ENCODE results near the gene TREML1. TPM values are rescaled to one million over a fixed set of nuclear protein-coding genes. Genes with fewer than 3 reads are reported as not detected.

TREML1 gene
- total and polyA plus RNA-seq, 9 of the 15 experiments (the other 6 are each of a cell fraction or from before 2014, with no cell fraction given) = not detected

DNA sequence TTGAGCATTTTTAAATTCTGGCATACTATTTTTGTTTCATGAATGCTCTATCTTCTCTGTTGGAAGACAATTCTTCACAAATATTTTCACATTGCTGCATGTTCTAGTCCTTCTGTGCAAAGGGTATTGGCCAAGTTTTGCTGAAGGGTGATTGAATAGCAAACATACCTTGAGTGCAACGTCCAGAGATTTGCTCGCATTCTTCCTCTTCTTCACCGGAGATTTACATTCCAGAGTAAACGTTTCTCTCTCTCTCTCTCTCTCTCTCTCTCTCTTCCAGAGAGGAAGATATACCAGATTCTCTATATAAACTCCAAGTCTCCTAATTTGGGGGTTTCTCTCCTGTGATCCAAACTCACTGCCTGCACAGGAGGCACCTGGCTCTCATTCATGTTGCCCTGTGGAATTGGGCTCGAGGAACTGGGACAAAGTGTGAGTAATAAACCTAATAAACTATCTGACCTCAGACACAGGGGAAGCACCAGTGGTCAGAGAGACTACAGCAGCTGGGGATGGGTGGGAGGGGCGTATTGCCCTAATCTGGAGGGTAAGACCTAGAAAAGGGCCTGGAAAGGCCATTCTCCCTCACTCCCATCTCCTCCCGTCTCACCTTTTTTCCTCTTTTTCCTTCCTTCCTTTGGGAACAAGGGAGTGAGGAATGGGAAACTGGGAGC lies 1.1 kb upstream of the TREML1 start:
- CTCF ChIA-PET (ENCODE audit: low intra/inter-chr PET ratio) = no interaction called here
- H3K4me2 ChIP-seq (ENCODE audit: insufficient read depth, low read length) = no peak overlapping the region
- FAIRE-seq = no peak
- H3K9me3 ChIP-seq (replicated peaks; ENCODE audit: control insufficient read depth, insufficient read depth, low read depth, low read length) = no peaks in the 10 kb centered on the region
- no peaks in the 10 kb centered on the region for H3K4me1 ChIP-seq (replicated peaks in 1 of 2; ENCODE audit: control insufficient read depth in 2 of 2, insufficient read depth in 2 of 2, low read length in 2 of 2)
- in situ Hi-C loops (cut with MboI) = no loop called here
- peaks cover 10 to 52% of the 10 kb centered on the region in 2 experiments for H3K27me3 ChIP-seq (ENCODE audit: control insufficient read depth in 2 of 2, insufficient read depth in 2 of 2, low read length in 2 of 2)
- peaks cover 5% of the 10 kb centered on the region; the same call in 1 of the 2 replicates for H4K20me1 ChIP-seq (replicated peaks; ENCODE audit: control insufficient read depth, insufficient read depth, low read length)
- no peaks in the 10 kb centered on the region for H3K36me3 ChIP-seq (ENCODE audit: control insufficient read depth, insufficient read depth, low read length)
- H3K4me3 ChIP-seq = no peak overlapping the region
- H3K9me1 ChIP-seq (ENCODE audit: control insufficient read depth, insufficient read depth, low read length) = no peaks in the 10 kb centered on the region
- POLR2A ChIA-PET = no interaction called here
- 5% methylated on average over 6 of the region's 7 CpGs for WGBS (ENCODE audit: insufficient coverage, low coverage, missing lambda C conversion rate)
- intact Hi-C loops (cut with micrococcal nuclease) = no loop called here
- no peak for ATAC-seq
- no peak for DNase-seq (ENCODE audit: extremely low read depth in 1 of 4, low spot score in 3 of 4)
- no peak overlapping the region for H3K27ac ChIP-seq (ENCODE audit: extremely low read depth, low read depth, low read length)
- no peak for TF ChIP-seq MCM7 (IDR thresholded peaks at IDR 0.05)
- no peak for TF ChIP-seq NONO (IDR thresholded peaks at IDR 0.05; ENCODE audit: low read depth in 2 of 2, low read length in 1 of 2)
- no peak for TF ChIP-seq BRCA1 (IDR thresholded peaks at IDR 0.05)
- TF ChIP-seq BRCA1 (CRISPR knock-in tag; IDR thresholded peaks at IDR 0.05) = no peak
- TF ChIP-seq CBFB (CRISPR knock-in tag; IDR thresholded peaks at IDR 0.05) = no peak
- TF ChIP-seq CHD1 (IDR thresholded peaks at IDR 0.05; ENCODE audit: low read length) = no peak
- no peak for TF ChIP-seq PHF8 (IDR thresholded peaks at IDR 0.05; ENCODE audit: borderline replicate concordance, low read length)
- no peak for TF ChIP-seq HIVEP1 (CRISPR knock-in tag; IDR thresholded peaks at IDR 0.05)
- no peak for TF ChIP-seq CREBBP (IDR thresholded peaks at IDR 0.05; ENCODE audit: low read depth, low read length)
- no peak for TF ChIP-seq TARDBP (IDR thresholded peaks at IDR 0.05)
- no peak for TF ChIP-seq ZNF586 (CRISPR knock-in tag; conservative IDR thresholded peaks at IDR 0.05)
- TF ChIP-seq CBX3 (IDR thresholded peaks at IDR 0.05; ENCODE audit: borderline replicate concordance in 1 of 2, low read length in 2 of 2) = no peak
- TF ChIP-seq, protein P1, sequence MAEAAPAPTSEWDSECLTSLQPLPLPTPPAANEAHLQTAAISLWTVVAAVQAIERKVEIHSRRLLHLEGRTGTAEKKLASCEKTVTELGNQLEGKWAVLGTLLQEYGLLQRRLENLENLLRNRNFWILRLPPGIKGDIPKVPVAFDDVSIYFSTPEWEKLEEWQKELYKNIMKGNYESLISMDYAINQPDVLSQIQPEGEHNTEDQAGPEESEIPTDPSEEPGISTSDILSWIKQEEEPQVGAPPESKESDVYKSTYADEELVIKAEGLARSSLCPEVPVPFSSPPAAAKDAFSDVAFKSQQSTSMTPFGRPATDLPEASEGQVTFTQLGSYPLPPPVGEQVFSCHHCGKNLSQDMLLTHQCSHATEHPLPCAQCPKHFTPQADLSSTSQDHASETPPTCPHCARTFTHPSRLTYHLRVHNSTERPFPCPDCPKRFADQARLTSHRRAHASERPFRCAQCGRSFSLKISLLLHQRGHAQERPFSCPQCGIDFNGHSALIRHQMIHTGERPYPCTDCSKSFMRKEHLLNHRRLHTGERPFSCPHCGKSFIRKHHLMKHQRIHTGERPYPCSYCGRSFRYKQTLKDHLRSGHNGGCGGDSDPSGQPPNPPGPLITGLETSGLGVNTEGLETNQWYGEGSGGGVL (CRISPR knock-in tag; IDR thresholded peaks at IDR 0.05) = no peak
- TF ChIP-seq ZBTB49 (CRISPR knock-in tag; IDR thresholded peaks at IDR 0.05; ENCODE audit: borderline replicate concordance) = no peak
- BruUV-seq (replicated peaks) = no TSS peak
- no peaks in the 10 kb centered on the region for H3K79me2 ChIP-seq (ENCODE audit: control insufficient read depth, insufficient read depth, low read length)
- no peak overlapping the region for H2AFZ ChIP-seq (ENCODE audit: low read depth, low read length)
- H3K9ac ChIP-seq (ENCODE audit: insufficient read depth in 1 of 2, low read depth in 2 of 2, low read length in 2 of 2) = no peak overlapping the region

Data from K562 (cell line).